OCI-LY1 (cell line): ENCODE measurements around the gene TMEM53.

Experiments used
- H2AFZ ChIP-seq: fragments of 200-600 bp; sonication (generic), shearing (Covaris generic); 2 replicates; pipeline ENCODE4 v1.6.0; 2014; ENCODE audit warnings: antibody characterized with exemption, mild to moderate bottlenecking, low read length
- H3F3A ChIP-seq: fragments of 200-600 bp; sonication (generic), shearing (Covaris generic); 2 replicates; pipeline ENCODE4 v1.6.0; 2014; ENCODE audit warnings: mild to moderate bottlenecking, antibody characterized with exemption, low read length, moderate library complexity; ENCODE audit not compliant: insufficient read depth
- H3K27ac ChIP-seq: fragments of 200-600 bp; sonication (generic); 2 replicates; pipeline ENCODE4 v1.5.1; 2014; ENCODE audit warnings: low read length, mixed run types, mild to moderate bottlenecking, low read depth; ENCODE audit not compliant: poor library complexity, severe bottlenecking
- H3K27me3 ChIP-seq: fragments of 200-600 bp; sonication (generic); 2 replicates; pipeline ENCODE4 v1.6.0; 2014; ENCODE audit warnings: antibody characterized with exemption, mild to moderate bottlenecking, low read length, moderate library complexity; ENCODE audit not compliant: insufficient read depth
- H3K36me3 ChIP-seq: fragments of 200-600 bp; sonication (generic); 2 replicates; pipeline ENCODE4 v1.6.1; 2014; ENCODE audit warnings: mild to moderate bottlenecking, antibody characterized with exemption, low read length, moderate library complexity, mixed read lengths; ENCODE audit not compliant: insufficient read depth
- H3K4me1 ChIP-seq: fragments of 200-600 bp; sonication (generic); 2 replicates; pipeline ENCODE4 v1.5.1; 2014; ENCODE audit warnings: mild to moderate bottlenecking, low read length, moderate library complexity; ENCODE audit not compliant: insufficient read depth, severe bottlenecking
- H3K4me2 ChIP-seq: fragments of 200-600 bp; sonication (generic), shearing (Covaris generic); 2 replicates; pipeline ENCODE4 v1.6.1; 2014; ENCODE audit warnings: low read length
- H3K4me3 ChIP-seq: fragments of 200-600 bp; sonication (generic); 2 replicates; pipeline ENCODE4 v1.5.1; 2014; ENCODE audit warnings: low read length, low read depth, mild to moderate bottlenecking, mixed read lengths; ENCODE audit not compliant: poor library complexity, severe bottlenecking
- H3K79me2 ChIP-seq: fragments of 200-600 bp; shearing (Covaris generic); 2 replicates; pipeline ENCODE4 v1.6.1; 2016; ENCODE audit warnings: mixed run types, low read length, mixed read lengths; ENCODE audit not compliant: insufficient read depth
- H3K9ac ChIP-seq: fragments of 200-600 bp; sonication (generic), shearing (Covaris generic); 2 replicates; pipeline ENCODE4 v1.6.1; 2014; ENCODE audit warnings: mild to moderate bottlenecking, low read length, mixed read lengths
- H3K9me2 ChIP-seq: fragments of 200-600 bp; sonication (generic), shearing (Covaris generic); 2 replicates; pipeline ENCODE4 v1.6.1; 2014; ENCODE audit warnings: low read depth, mild to moderate bottlenecking, low read length, mixed read lengths
- H3K9me3 ChIP-seq: fragments of 200-600 bp; shearing (Covaris generic); 2 replicates; pipeline ENCODE4 v1.6.1; 2014; ENCODE audit warnings: low read length, mixed read lengths
- H4K20me1 ChIP-seq: fragments of 200-600 bp; sonication (generic), shearing (Covaris generic); 2 replicates; pipeline ENCODE4 v1.6.0; 2016; ENCODE audit warnings: mild to moderate bottlenecking, low read length; ENCODE audit not compliant: insufficient read depth
- EZH2 ChIP-seq: fragments of 200-600 bp; sonication (generic), shearing (Covaris generic); IDR thresholded peaks from 2 replicates; pipeline ENCODE4 v1.8.0; 2017; ENCODE audit warnings: borderline replicate concordance, mixed run types, mild to moderate bottlenecking, antibody characterized with exemption, low read length, moderate library complexity, mixed read lengths
- TF ChIP-seq, protein P1 (sequence below): fragments of 200-600 bp; sonication (generic), shearing (Covaris generic); IDR thresholded peaks from 2 replicates; pipeline ENCODE4 v1.5.1; 2017; ENCODE audit warnings: mild to moderate bottlenecking, antibody characterized with exemption, low read length, moderate library complexity, mixed read lengths

The TMEM53 gene

DNA sequence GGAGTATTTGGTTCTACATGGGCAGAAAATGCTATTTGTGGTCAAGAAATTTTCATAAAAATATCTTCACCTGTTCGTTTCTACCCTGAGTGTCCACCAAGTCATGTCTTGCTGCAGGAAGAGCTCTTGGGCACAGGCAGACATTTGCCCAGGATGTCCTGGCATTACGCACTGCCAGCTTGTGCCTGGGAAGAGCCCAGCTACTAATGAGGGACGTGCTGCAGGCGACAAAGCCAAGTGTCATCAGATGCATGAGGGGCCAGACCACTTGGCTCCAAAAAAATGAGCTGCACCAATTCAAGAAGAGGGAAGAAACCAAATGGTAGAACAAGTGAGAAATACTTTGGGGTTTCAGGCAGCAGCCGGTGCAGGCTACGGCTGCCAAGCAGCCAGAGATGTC, 43.8 kb upstream of the TMEM53 start:
- Histone ChIP-seq H3K4me3 (no peak overlapping the region), H3F3A (peaks cover 11% of the 10 kb centered on the region), H3K4me2 (peak overlapping the region; percentile 23; the same call in 1 of the 2 replicates), H3K27me3 (no peaks in the 10 kb centered on the region), H3K27ac (peak overlapping the region; percentile 32), H2AFZ (0 out of 2 replicates have a peak overlapping the region, but pooled peaks have one; percentile 14), H3K9me2 (no peaks in the 10 kb centered on the region), H3K9me3 (no peaks in the 10 kb centered on the region), H3K36me3 (no peaks in the 10 kb centered on the region), H4K20me1 (no peaks in the 10 kb centered on the region), H3K79me2 (no peaks in the 10 kb centered on the region), H3K9ac (peak overlapping the region; percentile 9; the same call in 1 of the 2 replicates), H3K4me1 (peaks cover 69% of the 10 kb centered on the region)
- TF ChIP-seq, protein P1, sequence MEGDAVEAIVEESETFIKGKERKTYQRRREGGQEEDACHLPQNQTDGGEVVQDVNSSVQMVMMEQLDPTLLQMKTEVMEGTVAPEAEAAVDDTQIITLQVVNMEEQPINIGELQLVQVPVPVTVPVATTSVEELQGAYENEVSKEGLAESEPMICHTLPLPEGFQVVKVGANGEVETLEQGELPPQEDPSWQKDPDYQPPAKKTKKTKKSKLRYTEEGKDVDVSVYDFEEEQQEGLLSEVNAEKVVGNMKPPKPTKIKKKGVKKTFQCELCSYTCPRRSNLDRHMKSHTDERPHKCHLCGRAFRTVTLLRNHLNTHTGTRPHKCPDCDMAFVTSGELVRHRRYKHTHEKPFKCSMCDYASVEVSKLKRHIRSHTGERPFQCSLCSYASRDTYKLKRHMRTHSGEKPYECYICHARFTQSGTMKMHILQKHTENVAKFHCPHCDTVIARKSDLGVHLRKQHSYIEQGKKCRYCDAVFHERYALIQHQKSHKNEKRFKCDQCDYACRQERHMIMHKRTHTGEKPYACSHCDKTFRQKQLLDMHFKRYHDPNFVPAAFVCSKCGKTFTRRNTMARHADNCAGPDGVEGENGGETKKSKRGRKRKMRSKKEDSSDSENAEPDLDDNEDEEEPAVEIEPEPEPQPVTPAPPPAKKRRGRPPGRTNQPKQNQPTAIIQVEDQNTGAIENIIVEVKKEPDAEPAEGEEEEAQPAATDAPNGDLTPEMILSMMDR, result no peak
- no peak for TF ChIP-seq EZH2

DNA sequence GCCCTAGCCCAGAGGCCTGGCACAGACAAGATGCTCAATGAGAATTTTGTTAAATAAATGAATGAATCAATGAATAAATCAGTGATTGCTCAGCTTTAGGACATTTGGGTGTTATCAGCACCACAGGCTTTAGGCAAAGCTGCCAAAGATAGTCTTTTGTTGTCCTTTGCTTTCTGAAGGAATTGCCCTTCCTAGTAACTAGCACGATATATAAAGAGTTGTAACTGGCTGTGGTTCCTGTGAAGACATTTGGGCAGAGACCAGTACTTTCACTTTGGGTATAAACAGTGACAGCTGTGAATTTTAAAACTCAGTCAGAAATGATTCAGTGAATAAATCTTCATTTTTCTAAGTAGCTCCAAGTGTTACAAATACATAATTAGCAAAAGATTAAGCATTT, 43.4 kb upstream of the TMEM53 start:
- 0 out of 2 replicates have a peak overlapping the region, but pooled peaks have one; percentile 14 for H2AFZ ChIP-seq
- no peaks in the 10 kb centered on the region for H3K27me3 ChIP-seq

DNA sequence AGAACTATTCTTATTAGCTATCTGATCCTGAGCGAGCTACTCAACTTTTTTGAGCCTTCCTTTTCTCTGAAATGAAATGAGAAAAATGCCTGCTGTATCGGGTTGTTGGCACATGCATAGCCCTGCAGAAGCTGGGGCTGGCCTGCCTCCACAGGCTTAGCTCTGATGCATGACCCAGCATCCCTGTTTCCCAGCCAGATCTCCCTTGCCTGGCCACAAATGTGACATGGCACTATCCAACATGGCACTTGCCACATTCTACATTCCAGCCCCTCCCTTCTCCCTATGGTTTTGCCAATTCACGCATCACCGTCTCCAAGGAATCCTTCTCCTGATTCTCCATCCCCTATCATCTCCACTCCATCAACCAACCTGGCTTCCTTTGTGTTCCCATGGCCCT, 42.9 kb upstream of the TMEM53 start:
- Histone ChIP-seq H3K27me3 (no peaks in the 10 kb centered on the region), H2AFZ (no peak overlapping the region), H3K4me2 (no peak overlapping the region; the same call in 1 of the 2 replicates), H3K9me2 (no peaks in the 10 kb centered on the region), H3F3A (peaks cover 11% of the 10 kb centered on the region), H3K9me3 (no peaks in the 10 kb centered on the region), H3K79me2 (no peaks in the 10 kb centered on the region), H3K9ac (no peak overlapping the region), H3K36me3 (no peaks in the 10 kb centered on the region), H3K4me3 (no peak overlapping the region), H4K20me1 (no peaks in the 10 kb centered on the region), H3K4me1 (peaks cover 69% of the 10 kb centered on the region), H3K27ac (no peak overlapping the region)
- TF ChIP-seq, protein P1, result no peak
- no peak for TF ChIP-seq EZH2

More for the DNA sequence above, 43.4 kb upstream of the TMEM53 start:
- Histone ChIP-seq H3K4me2 (peak overlapping the region; percentile 23; the same call in 1 of the 2 replicates), H3K9ac (peak overlapping the region; percentile 9; the same call in 1 of the 2 replicates), H3K4me3 (no peak overlapping the region), H3K27ac (peak overlapping the region; percentile 32), H3F3A (peaks cover 11% of the 10 kb centered on the region), H3K79me2 (no peaks in the 10 kb centered on the region), H3K9me3 (no peaks in the 10 kb centered on the region), H3K9me2 (no peaks in the 10 kb centered on the region), H4K20me1 (no peaks in the 10 kb centered on the region), H3K36me3 (no peaks in the 10 kb centered on the region), H3K4me1 (peaks cover 69% of the 10 kb centered on the region)
- TF ChIP-seq, protein P1, result no peak
- no peak for TF ChIP-seq EZH2
